ENCODE results near the gene IGSF23.

Gene IGSF23

DNA sequence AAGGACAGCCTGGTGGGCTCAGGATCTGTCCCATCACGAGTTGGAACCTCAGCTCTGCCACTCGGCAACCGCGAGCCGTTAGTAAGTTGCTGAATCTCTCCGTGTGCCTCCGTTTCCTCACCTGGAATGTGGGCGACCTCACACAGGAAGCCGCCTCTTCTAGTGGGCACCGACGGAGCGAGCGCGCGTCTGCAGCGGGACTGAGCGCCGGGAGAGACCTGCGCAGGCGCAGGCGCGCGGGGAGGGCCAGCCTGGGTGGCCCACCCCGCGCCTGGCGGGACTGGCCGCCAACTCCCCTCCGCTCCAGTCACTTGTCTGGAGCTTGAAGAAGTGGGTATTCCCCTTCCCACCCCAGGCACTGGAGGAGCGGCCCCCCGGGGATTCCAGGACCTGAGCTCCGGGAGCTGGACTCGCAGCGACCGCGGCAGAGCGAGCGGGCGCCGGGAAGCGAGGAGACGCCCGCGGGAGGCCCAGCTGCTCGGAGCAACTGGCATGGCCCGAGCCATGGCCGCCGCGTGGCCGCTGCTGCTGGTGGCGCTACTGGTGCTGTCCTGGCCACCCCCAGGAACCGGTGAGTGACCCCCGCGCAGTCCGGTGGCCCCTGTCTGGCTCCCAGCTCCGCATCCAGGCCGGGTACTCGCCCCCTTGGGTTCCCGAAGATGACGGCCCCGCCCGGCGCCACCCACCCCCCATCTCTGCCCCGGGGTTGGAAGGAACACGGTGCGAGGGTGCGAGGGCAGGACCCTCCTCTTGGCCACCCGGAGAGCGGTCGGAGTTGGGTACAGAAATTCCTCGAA is 30.4 kb downstream of the IGSF23 start, which contains the start of gene PVR:
PVR (plus strand) TSS at position 306 of the 797 bp plus-strand sequence; CDS start at position 493, 187 bp downstream.
- DNase-seq: peak; percentile 15

DNA sequence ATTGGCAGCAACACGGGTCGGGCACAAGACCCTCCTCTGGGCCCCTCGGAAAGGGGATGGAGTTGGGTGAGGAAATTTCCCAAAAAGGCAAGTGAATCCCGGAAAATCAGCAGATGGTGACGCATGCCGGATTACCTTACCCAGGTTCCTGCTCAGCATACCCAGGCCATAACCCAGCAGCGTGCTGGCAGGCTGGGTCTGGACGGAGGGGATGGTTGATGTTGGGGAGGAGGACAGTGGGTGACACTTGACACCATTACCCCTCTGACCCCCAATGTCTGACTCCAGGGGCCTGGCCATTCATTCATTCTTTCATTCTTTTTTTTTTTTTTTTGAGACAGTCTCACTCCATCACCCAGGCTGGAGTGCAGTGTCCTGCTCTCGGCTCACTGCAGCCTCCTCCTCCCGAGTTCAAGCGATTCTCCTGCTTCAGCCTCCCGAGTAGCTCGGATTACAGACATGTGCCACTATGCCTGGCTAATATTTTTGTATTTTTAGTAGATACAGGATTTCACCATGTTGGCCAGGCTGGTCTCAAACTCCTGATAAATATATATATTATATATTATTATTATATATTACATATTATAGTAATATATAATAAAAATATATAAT is 31.1 kb downstream of the IGSF23 start:
- no peak for DNase-seq

DNA sequence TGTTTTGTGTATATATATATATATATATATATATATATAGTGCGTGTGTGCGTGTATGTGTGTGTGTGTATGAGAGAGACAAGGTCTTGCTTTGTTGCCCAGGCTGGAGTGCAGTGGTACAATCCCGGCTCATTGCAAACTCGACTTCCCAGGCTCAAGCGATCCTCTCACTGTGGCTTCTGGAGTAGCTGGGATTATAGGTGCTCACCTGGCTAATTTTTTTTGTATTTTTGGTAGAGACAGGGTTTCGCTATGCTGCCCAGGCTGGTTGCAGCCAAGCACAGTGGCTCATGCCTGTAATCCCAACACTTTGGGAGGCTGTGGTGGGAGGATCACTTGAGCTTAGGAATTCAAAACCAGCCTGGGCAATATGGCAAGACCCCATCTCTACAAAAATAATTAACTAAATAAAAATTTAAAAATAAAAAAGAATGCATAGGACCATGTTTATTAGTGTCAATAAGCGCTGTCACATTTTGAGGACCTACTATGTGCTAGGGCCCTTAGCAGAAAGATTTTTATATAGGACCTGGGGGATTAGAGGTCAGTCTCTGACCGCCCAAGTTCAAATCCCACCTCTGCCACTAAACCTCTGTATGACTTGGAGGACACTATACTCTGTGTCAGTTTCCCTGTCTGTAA is 32.2 kb downstream of the IGSF23 start:
- no peak for DNase-seq

DNA sequence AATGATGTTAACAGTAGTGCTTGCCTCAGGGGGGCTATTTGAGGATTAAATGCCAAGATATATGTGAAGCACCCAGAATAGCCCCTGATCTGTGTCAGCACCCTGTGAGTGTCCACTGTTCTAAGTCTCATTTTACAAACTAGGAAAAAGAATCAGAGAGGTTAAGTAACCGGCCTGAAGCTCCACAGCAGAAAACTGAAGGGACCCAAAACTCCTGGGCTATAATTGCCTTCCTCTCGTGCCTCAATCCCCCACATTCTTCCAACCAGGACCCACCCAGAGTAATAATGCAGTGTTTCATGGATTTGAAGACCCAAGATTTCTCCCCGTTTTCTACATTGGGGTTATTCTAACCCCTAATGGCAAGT is 32.7 kb downstream of the IGSF23 start:
- DNase-seq: no peak

GRCh38 chr19:44647144-44647543 is 33.8 kb downstream of the IGSF23 start:
- DNase-seq: no peak

GRCh38 chr19:44648631-44649251 is 35.4 kb downstream of the IGSF23 start:
- no peak for DNase-seq

DNA sequence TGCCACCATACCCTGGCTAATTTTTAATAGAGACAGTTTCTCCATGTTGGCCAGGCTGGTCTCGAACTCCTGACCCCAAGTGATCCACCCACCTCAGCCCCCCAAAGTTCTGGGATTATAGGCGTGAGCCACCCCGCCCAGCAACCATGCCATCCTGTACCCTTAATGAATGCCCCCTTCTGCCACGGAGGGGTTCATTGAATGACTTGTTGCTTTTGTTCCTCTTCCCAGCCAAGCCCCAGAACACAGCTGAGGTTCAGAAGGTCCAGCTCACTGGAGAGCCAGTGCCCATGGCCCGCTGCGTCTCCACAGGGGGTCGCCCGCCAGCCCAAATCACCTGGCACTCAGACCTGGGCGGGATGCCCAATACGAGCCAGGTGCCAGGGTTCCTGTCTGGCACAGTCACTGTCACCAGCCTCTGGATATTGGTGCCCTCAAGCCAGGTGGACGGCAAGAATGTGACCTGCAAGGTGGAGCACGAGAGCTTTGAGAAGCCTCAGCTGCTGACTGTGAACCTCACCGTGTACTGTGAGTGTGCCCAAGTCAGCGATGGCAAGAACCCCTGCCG is 36.3 kb downstream of the IGSF23 start:
- DNase-seq: no peak

DNA sequence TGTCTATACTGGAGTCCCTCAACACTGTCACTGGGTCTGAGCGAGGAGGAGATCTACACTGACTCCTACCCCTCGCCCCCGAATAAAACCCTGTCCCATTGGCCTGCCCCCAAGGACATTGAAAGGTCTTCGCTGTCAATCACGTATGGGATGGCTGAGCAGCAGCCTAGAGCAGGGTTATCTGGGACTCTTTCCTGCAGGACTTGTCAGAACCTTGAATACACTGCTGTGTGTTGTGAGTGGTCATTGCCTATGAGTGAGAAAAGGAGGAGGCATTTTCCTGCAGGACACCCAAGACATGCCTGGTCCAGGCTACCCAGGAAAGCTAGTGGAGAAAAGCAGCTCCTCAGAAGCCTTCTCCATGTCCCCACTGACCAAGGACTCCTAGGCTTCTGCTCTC is 40.0 kb downstream of the IGSF23 start:
- no peak for DNase-seq

DNA sequence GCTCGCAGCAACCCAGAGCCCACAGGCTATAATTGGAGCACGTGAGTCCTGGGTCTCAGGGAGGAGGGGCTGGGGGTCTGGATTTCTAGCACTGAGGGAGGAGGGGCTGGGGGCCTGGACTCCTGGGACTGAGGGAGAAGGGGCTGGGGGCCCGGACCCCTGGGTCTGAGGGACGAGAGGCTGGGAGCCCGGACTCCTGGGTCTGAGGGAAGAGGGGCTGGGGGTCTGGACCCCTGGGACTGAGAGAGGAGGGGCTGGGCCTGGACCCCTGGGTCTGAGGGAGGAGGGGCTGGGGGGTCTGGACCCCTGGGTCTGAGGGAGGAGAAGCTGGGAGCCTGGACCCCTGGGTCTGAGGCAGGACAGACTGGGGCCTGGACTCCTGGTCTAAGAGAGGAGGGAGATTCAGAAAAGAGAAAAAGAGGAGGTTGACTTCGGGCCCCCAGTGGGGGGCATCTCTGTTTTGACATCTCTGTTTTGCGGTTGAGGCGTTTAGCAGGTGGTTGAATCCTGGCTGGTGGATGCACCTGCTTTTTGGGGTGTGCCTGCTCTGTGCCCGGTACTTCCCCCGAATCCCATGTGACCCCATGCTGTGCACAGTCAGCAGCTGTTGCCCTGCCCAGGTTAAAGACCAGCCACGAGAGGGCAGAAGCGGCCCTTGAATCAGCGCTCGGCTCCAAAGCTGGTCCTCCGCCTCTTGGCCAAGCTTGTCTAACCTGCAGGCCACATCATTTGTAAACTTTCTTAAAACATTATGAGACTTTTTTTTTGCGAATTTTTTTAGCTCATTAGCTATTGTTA is 40.8 kb downstream of the IGSF23 start:
- DNase-seq: peak; percentile 78

GRCh38 chr19:44657211-44657921 is 44.0 kb downstream of the IGSF23 start:
- DNase-seq: peak; percentile 61

DNA sequence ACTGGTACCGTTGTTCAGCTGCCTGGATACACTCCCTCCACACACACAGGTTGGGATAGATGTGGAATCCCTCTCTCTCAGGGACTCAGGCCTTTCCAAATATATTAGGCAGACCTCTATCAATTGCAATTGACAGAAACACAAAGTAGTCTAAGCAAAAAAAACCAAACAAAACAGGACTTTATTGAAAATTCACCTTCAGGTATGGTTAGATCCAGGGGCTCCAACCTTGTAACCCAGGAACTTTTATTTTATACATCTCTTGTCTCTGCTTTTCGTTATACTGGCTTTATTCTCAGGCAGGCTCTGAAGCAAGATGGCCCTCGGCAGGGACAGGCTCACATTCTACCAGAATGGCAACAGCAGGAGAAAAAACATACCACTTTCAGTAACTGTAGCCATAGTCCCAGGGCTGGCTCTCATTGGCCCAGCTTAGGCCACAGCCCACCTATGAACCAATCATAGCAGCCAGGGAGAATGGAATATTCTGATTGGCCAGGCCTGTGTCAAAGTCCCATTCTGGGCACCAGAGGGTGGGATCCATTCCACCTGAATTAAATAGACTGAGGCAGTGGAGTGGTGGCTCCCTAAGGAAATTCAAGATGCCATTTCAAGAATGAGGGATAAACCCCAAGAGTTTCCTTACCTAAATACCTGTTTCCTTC is 44.8 kb downstream of the IGSF23 start:
- DNase-seq: no peak

- no peak for DNase-seq
Observed at GRCh38 chr19:44660081-44660480, 46.7 kb downstream of the IGSF23 start.

GRCh38 chr19:44661205-44661604 is 47.8 kb downstream of the IGSF23 start:
- no peak for DNase-seq

GRCh38 chr19:44661904-44662303 is 48.5 kb downstream of the IGSF23 start:
- DNase-seq: no peak

- no peak for DNase-seq
Observed at GRCh38 chr19:44662691-44663385, 49.5 kb downstream of the IGSF23 start.

- no peak for DNase-seq
Observed at GRCh38 chr19:44663996-44664395, 50.6 kb downstream of the IGSF23 start.

- no peak for DNase-seq
Observed at GRCh38 chr19:44664976-44665375, 51.6 kb downstream of the IGSF23 start.

GRCh38 chr19:44666852-44667556 is 53.6 kb downstream of the IGSF23 start:
- DNase-seq: no peak

- no peak for DNase-seq
Observed at GRCh38 chr19:44668985-44669764, 55.8 kb downstream of the IGSF23 start.

All from CD4-positive, alpha-beta T cell treated with Interleukin-12 subunit alpha and Interleukin-12 subunit beta, for 1 hour (primary cell).